Colon (tissue), 2 donors: ENCODE measurements around the gene NAA15.
A peak's percentile ranks its signal among the peaks of the same experiment; 100 is the strongest.
"Not testable (repeated sequence)": the region's sequence is repeated elsewhere in the genome, so short reads cannot be mapped to it uniquely, and the experiment has no call there.

Experiments
- FAIRE-seq: peaks from 2 replicates; lab custom pipeline; 2012; peaks lifted over from hg19 to GRCh38; lab: Jason Lieb, UNC
- donor health status: control.
- donor health status: control.

Gene NAA15

GRCh38 chr4:139297001-139297410, 4.3 kb upstream of the NAA15 start:
- no peak for FAIRE-seq

GRCh38 chr4:139299536-139299935, 1.8 kb upstream of the NAA15 start:
- FAIRE-seq: no peak

DNA sequence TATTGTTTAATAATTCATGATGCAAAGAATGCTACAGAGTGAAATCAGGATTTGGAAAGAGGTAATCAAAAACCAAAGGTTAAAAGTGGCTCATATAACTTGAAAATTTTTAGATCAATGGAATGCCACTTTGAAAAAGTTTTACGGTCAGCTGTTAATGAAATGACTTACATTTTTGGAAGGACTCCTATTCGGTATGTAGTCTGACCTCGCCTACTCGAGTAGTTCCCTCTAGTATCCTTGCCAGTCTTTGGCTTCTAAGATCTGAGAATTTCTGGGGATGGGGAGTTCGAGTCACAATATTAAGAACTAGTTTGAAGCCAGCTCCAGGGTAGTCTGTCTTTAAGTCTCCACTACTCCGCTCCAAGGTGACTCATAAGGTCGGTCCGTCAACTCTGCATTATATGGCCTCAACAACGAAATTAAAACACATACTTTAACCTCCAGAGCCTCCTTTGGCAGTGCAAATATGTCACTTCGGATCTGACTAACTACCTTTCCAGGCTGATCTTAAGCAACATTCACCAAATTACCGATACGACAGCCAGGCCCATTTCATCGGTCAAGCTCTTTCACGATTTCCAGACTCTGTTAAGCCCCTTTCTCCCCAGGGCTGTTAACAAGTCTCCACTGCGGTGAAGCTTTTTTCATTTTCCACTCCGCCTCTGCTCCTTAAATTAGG, 733 bp upstream of the NAA15 start:
- FAIRE-seq: no peak

DNA sequence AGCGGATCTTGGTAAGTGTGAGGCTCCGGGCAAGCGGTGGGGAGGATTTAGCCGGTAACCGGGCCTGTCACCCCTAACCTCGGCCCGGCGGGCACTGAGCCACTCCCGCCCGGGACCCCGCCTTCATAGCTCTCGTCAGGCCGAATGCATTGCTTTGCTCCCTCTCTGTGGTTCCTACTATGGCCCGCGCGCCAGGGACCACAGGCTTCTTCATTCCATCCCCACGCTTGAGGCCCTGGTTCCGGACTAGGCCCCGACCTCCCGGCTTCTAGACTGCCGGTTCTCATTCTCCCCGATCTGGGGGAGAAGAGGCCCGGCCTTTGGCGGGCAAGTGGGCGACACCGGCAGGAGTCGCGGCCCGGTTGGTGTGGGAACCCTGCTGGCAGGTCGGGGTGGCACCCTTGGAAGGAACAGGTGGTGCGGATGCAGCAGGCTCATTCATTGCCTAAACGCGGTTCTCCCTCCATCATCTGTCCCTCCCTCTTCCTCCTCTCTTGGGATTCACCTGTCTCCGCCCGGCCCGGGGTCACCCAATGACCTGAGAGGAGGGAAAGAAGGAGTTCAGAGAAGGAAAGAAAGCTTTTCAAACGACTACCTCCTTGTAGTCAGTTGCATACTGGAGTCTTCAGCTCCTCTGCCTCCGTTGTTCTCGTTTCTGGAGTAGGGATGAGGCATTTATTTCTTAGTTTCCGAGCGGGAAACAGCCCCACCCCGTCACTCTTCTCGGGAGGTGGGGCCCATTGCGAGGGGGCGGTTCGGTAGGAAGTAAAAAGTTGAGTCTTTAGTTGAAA, 711 bp downstream of the NAA15 start, which contains the start of gene NDUFC1:
Gene NDUFC1 (minus strand): TSS at position 657 of the 791 bp plus-strand sequence. CDS start 6,679 bp downstream, outside the sequence.
- FAIRE-seq: no peak

DNA sequence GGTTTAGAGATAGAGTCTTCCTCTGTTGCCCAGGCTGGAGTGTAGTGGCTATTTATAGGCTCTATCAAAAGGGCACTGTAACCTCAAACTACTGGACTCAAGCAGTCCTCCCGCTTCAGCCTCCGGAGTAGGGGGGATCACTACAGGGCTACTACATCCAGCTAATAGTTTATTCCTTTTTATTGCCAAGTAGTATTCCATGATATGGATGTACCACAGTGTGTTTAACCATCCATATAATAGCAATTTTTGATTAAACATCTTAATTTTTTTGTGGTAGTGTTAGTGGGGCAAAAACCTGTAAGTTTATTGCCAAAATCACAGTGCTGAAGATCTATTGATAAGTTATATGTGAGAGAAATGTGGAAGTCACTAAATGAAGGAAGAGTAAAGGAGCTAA, 3.6 kb downstream of the NAA15 start:
- FAIRE-seq: no peak

GRCh38 chr4:139311909-139312308, 10.6 kb downstream of the NAA15 start:
- no peak for FAIRE-seq

- peak; percentile 49 for FAIRE-seq
Measured at GRCh38 chr4:139312552-139313332, 11.4 kb downstream of the NAA15 start.

- not testable (repeated sequence) for FAIRE-seq
Measured at GRCh38 chr4:139313414-139313813, 12.1 kb downstream of the NAA15 start.

- FAIRE-seq: no peak
Measured at GRCh38 chr4:139314047-139314800, 12.9 kb downstream of the NAA15 start.

- no peak for FAIRE-seq
Measured at GRCh38 chr4:139315221-139315675, 13.9 kb downstream of the NAA15 start.

GRCh38 chr4:139316733-139317132, 15.4 kb downstream of the NAA15 start:
- no peak for FAIRE-seq

GRCh38 chr4:139317635-139318034, 16.3 kb downstream of the NAA15 start:
- FAIRE-seq: no peak

DNA sequence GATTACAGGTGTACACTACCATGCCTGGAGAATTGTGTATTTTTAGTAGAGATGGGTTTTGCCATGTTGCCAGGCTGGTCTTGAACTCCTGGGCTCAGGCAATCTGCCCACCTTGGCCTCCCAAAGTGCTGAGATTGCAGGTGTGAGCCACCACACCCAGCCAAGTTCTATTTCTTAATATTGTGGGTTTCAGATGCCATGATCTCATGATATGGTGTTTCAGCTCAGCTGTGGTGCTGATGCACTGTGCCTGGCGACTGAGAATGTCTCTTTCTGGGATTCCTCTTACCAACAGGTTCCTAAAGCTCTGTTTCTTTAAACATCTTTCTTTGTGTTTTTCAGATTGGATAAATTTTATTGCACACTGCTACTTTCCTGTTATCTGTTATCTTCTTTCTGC, 18.3 kb downstream of the NAA15 start:
- no peak for FAIRE-seq

GRCh38 chr4:139322070-139322469, 20.8 kb downstream of the NAA15 start:
- not testable (repeated sequence) for FAIRE-seq

DNA sequence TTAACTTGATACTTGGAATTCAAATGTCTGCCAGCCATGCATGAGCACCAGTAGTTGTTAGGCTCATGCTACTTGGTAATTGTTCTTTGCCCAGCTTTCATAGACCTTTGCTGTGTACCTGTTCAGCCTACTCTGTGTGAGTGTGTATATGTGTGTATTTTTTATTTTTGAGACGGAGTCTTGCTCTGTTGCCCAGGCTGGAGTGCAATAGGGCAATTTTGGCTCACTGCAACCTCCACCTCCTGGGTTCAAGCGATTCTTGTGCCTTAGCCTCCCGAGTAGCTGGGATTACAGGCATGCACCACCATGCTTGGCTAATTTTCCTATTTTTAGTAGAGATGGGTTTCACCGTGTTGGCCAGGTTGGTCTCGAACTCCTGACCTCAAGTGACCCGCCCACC, 21.2 kb downstream of the NAA15 start:
- FAIRE-seq: not testable (repeated sequence)

- FAIRE-seq: no peak
Measured at GRCh38 chr4:139324620-139325019, 23.3 kb downstream of the NAA15 start.

DNA sequence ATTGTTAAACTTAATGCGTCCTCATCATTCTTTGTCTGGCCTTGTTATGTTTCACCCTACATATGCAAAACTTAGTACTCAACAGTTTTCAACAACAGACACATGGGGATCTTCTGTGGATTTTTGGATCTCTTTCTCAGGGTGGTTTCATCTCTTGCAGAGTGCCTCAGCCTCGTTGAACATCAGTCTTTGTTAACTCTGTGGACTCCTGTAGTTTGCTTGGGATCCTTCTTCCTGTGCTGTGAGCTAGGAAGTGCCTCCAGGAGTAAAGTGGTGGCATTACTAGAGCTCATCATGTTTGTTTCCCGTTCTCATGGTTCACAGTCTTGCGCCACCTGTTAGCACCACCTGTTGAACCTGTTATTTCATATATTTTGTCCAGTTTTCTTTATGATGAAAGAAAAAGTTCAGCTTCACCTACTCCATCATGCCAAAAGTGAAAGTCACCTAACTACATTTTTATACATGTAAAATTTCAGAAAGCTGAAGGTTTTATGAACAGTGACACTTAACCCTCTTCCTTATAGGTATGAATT, 28.4 kb downstream of the NAA15 start:
- FAIRE-seq: no peak

DNA sequence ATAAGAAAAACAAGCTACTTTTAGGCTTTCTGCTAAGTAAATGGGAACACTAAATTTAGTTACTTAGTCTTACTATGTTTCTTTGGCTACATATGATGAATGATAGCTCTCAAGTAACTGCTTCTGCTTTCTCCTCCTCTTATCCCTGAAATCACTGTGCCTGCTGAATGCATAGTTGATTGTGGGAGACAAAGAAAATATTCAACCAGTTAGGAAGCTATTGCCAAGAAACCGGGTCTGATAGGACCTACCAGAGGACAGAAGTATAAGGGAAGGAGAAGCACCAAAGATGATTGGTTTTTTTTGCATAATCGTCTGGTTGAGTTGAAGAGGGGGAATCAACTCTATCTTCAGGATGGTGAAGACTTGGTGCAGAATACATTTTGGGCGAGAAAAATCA, 29.0 kb downstream of the NAA15 start:
- FAIRE-seq: no peak

GRCh38 chr4:139331185-139331584, 29.9 kb downstream of the NAA15 start:
- no peak for FAIRE-seq

DNA sequence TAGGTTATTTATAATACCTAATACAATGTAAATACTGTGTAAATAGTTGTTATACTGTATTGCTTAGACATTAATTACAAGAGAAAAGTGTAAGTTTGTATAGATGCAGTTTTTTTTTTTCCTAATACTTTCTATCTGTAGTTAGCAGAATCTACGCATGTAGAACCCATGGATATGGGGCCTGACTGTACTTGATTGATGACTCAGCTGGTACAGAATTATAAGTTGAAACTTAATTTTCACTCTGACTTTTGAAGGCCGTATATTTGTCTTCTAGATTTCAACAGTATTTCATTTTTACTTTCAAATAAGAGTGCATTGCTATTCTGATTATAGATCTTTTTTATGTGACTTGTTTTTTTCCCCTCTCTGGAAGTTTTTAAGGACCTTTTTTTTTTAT, 31.7 kb downstream of the NAA15 start:
- no peak for FAIRE-seq

DNA sequence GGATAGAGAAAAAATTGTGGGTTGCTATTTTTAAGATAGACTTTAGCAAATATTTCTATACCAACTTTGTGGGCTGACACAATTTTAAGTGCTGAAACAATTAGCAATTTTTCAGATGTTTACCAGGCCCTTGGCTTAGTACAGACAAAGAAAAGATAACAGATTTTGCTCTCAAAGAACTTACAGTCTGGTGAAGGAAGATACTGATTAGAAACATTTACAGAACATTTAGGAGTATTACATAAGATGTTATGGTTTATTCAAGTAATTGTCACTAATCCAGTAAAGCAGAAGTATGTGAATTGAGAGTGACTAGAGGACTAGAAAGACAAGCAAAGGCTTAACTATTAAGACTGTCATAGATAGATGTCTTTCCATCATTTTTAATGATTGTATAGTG, 36.3 kb downstream of the NAA15 start:
- FAIRE-seq: no peak

DNA sequence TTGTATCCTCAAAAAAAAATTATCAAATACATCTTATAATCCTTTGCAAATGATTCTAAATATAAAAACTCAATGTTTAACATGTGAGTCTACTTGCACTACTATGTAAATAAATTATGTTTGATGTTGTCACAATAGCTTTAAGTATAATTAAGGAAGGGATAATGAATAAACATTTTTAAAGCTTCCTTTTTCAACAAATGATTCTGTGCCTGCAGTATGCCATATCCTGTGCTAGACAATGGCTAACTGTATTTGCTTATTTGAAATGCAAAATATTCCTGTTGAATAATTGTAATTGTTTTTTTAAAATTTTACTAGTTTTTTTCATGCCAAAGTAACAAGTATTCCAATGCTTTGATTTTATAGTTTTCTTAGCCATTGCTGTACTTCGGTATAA, 60.0 kb downstream of the NAA15 start:
- peak; percentile 49 for FAIRE-seq
